SK-N-MC (cell line): ENCODE results near the gene STEAP2.
A peak's percentile ranks its signal among the peaks of the same experiment; 100 is the strongest.

Source experiments
- EZH2 ChIP-seq: fragments of 200-600 bp; sonication (generic); IDR thresholded peaks from one replicate; pipeline ENCODE4 v1.6.1; 2017; ENCODE audit warnings: antibody characterized with exemption
- FOXP2 ChIP-seq: optimal IDR thresholded peaks from 2 replicates; pipeline ENCODE3; 2011; ENCODE audit warnings: mild to moderate bottlenecking, moderate library complexity; ENCODE audit not compliant: insufficient read depth; ENCODE audit errors: extremely low read length, control extremely low read depth
- POLR2AphosphoS5 ChIP-seq: IDR thresholded peaks from 2 replicates; pipeline ENCODE4 v1.6.1; 2012; ENCODE audit warnings: mild to moderate bottlenecking, low read depth, low read length, borderline replicate concordance

GRCh38 chr7:90211391-90212148, at the start of gene STEAP2:
- TF ChIP-seq POLR2AphosphoS5: peak; percentile 91
- no peak for TF ChIP-seq EZH2
- no peak for TF ChIP-seq FOXP2
